ENCODE data around the gene LRRC4C.
"Not testable (repeated sequence)": the region's sequence is repeated elsewhere in the genome, so short reads cannot be mapped to it uniquely, and the experiment has no call there.

Gene LRRC4C

GRCh38 chr11:40647295-40647694 is 812.2 kb downstream of the LRRC4C start:
- H3K4me3 ChIP-seq (ENCODE audit: low read depth, low read length): no peak overlapping the region
- no peak for DNase-seq (ENCODE audit: low read depth)

GRCh38 chr11:40642284-40642683 is 817.2 kb downstream of the LRRC4C start:
- H3K4me3 ChIP-seq (ENCODE audit: low read depth, low read length): no peak overlapping the region
- DNase-seq (ENCODE audit: low read depth): no peak

DNA sequence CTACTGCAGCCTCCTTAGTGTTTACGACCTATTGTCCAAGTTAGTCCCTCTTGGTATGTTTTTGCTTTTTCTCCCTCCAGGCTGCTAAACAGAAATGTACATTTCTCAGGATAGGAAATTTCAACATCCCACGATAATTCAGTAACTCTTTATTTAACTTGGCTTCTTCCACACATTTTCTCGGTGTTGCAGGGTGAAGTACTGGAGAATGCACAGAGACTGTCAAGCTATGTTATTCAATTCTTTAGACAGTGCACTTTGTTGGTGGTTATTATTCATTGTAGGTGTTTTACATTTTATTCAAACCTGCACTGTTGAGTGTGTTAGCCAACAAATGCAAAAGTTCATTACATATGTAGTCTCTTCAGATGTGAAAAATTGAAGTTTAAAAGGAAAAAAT is 839.8 kb downstream of the LRRC4C start:
- no peak overlapping the region for H3K4me3 ChIP-seq (ENCODE audit: low read depth, low read length)
- DNase-seq (ENCODE audit: low read depth): no peak

- H3K4me3 ChIP-seq (ENCODE audit: low read depth, low read length): no peak overlapping the region
Observed at GRCh38 chr11:40606800-40607199, 852.7 kb downstream of the LRRC4C start.

GRCh38 chr11:40602866-40603552 is 856.4 kb downstream of the LRRC4C start:
- H3K4me3 ChIP-seq (ENCODE audit: low read depth, low read length): no peak overlapping the region
- no peak for DNase-seq (ENCODE audit: low read depth)

More at GRCh38 chr11:40606800-40607199, 852.7 kb downstream of the LRRC4C start:
- DNase-seq (ENCODE audit: low read depth): no peak

DNA sequence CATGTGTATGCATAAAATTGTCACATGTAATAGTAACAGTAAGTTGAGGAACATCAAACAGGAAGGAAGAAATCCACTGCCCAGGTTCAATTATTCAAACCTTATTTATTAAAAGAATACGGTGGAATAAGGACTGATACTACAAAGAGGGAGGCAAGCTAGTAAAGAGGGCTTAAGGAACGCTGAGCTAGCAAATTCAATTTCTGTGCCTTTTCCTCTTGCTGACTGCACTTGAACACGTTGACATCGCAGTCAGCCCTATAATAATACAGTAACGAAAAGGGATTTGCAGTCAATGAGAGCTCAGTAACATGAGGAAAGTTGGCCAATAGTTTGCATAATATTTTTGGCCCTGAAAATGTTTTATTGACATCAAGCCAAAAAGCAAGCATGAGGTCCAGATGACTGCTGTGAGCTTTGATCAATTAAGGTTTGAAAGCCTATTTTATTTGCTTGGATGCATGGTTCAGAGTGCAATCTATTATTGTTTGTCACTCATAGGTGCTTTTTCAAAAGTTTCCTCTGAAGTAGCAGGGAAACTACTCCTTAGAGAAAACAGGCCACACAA is 861.8 kb downstream of the LRRC4C start:
- no peak overlapping the region for H3K4me3 ChIP-seq (ENCODE audit: low read depth, low read length)
- DNase-seq (ENCODE audit: low read depth): no peak

DNA sequence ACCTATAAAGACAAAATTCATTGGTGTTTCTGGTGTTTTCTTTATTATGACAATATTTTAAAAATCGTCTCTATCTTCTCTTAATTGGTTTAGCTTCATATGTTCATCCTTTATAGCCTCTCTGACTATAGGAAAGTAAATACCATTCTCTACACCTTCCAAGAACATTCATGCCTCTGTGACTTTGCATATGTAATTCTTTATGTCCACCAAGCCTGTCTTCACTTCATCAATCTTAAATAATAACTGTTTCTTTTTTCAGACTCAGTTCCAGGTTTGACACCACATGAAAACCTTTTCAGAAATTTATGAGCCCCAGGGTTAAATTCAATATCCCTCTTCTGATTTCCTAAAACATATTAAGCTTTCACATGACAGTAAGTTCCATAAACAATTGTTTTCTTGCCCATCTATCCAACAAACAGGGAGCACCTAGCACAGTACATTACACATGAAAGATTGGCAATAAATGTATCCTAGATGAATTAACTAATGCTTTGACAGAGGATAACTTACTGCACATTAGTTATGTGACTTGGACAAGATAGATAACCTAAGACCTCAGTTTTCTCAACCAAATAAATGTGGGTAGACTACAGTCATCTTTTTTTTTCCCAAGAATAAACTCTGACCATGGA is 886.1 kb downstream of the LRRC4C start:
- no peak overlapping the region for H3K4me3 ChIP-seq (ENCODE audit: low read depth, low read length)
- no peak for DNase-seq (ENCODE audit: low read depth)

DNA sequence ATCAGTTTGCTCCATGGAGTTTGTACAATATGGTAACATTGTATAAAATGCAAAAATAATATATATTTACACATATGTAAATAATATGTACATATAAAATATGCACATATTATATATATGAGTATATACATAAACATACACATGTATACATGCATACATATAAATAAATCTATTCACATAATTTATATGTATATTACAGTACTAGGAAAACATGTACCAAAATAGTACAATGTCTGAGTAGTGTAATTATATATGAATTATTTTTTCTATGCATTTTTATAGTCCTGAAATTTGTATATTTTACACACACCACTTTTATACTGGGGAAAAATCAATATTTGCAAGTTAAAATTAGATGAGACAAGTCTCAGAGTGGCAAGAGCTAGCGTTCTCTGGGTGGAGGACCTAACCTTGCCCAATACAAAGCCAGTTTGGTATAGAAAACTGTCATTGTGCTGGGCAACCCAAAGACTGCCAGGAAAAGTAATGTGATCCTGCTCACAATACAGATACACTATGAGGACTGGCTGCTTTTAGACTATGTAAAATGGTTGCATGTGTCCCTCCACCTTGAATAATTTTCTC is 889.4 kb downstream of the LRRC4C start:
- no peak overlapping the region for H3K4me3 ChIP-seq (ENCODE audit: low read depth, low read length)
- no peak for DNase-seq (ENCODE audit: low read depth)

DNA sequence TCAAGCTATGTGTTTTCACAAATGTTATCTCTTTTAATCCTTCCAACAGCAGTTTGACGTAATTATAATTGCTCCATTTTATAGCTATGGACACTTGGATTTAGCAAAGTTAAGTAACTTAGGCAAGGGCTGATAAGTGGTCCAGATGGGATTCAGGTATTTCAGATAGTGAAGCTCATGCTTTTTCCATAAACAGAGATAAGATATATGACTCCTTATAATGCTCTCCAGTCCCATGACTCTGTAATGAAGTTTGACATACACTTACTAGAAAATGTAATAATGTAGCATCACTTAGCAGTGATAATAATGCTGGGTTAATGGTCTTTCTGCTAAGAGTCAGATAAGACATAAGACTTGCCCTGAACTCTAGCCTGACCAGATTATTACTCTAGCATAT is 892.1 kb downstream of the LRRC4C start:
- H3K4me3 ChIP-seq (ENCODE audit: low read depth, low read length): no peak overlapping the region

DNA sequence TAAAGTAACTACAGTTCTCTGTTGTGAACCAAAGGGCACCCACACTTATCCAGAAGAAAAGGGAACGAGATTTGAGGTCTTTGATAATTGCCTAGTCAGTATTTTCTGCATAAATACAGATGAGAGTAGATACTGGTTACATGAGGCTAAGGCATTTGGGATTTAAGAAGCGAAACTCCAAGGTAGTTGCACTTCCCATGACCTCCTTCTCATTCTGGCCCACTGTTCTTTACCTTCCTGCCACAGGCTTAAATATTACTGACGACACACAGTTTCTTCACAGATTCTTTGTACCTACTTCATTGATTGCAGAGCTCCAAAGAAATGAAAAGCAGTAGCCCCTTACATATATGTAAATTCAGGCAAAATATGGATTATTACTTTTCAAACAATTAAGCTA is 915.3 kb downstream of the LRRC4C start:
- DNase-seq (ENCODE audit: low read depth): no peak
- no peak overlapping the region for H3K4me3 ChIP-seq (ENCODE audit: low read depth, low read length)

More for the DNA sequence above, 892.1 kb downstream of the LRRC4C start:
- no peak for DNase-seq (ENCODE audit: low read depth)

DNA sequence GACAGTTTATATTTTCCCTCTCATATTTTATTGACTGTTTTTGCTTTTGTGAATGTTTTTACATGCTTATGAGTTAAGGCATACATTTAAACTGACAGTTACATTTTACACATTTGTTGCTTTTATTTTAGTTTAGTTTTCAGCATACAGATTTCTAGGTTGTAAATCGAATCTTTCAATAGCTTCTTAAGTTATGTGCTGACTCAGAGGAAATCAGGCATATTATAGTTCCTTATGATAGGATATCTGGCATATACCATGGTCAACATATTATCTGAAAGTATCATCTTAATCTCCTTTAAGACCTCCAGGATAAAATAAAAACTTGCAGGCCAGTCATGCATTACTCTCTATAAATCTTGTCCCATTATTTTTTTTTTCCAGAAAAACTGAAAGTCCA is 916.6 kb downstream of the LRRC4C start:
- no peak overlapping the region for H3K4me3 ChIP-seq (ENCODE audit: low read depth, low read length)
- no peak for DNase-seq (ENCODE audit: low read depth)

GRCh38 chr11:40537734-40538133 is 921.7 kb downstream of the LRRC4C start:
- H3K4me3 ChIP-seq (ENCODE audit: low read depth, low read length): no peak overlapping the region
- DNase-seq (ENCODE audit: low read depth): no peak

- DNase-seq (ENCODE audit: low read depth); H3K4me3 ChIP-seq (ENCODE audit: low read depth, low read length): not testable (repeated sequence)
Observed at GRCh38 chr11:40522080-40522479, 937.4 kb downstream of the LRRC4C start.

DNA sequence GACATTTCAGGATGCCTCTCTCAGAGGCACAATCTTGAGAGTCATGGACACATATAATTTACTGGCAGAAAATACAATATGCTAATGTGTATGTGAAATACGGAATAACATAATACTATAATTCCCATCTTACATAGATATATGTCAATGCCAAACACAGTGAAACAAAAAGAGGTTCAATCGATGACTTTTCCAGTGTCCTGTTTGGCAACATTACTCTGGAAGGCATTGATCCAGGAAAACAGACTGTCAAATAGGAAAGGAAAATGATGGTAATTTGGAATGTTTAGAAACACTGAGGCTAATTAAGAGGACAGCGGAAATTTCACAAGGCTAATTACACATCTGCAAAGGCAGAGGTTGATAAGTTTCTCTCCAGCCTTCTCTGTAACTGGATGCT is 942.3 kb downstream of the LRRC4C start:
- no peak for DNase-seq (ENCODE audit: low read depth)
- no peak overlapping the region for H3K4me3 ChIP-seq (ENCODE audit: low read depth, low read length)

- peak; percentile 29 for DNase-seq (ENCODE audit: low read depth)
Observed at GRCh38 chr11:40514124-40514523, 945.3 kb downstream of the LRRC4C start.

DNA sequence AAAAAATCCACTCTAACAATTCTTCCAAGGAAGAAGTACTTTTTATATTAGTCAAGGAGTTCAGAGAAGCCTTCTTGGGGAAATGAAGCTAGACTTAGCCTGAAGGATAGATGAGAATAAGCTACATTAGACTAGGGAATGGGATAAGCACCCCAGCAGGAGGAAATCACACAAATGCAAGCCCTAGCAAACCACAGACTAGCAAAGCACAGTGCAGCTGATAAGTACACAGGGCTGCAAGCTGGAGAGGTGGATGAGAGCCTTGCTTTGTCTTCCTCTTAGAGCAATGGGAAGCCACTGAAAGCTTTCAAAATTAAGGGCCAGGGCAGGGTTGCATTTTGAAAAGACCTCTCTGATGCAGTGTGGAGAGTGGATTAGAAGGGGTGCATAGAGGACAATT is 946.2 kb downstream of the LRRC4C start:
- no peak overlapping the region for H3K4me3 ChIP-seq (ENCODE audit: low read depth, low read length)
- DNase-seq (ENCODE audit: low read depth): no peak

More at GRCh38 chr11:40514124-40514523, 945.3 kb downstream of the LRRC4C start:
- no peak overlapping the region for H3K4me3 ChIP-seq (ENCODE audit: low read depth, low read length)

- DNase-seq (ENCODE audit: low read depth): no peak
- H3K4me3 ChIP-seq (ENCODE audit: low read depth, low read length): no peak overlapping the region
Observed at GRCh38 chr11:40508303-40508702, 951.1 kb downstream of the LRRC4C start.

DNA sequence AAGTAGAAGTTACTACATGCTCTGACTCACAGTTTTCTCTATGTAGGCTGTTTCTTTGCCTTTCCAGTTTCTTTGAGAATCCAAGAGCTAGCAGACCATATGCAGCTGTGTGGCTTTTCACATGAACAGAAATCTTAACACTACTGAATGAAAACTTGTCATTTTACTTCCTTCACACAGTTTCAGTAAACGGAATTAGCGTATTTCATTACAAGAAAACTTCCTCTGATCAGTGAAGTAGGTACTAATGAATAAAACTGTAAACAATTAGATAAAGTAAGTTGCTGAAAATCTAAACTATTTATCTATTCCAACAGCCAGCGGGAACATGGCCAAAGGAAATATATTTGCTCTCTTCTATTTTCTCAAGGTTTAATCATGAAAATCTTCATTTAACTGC is 953.2 kb downstream of the LRRC4C start:
- H3K4me3 ChIP-seq (ENCODE audit: low read depth, low read length): no peak overlapping the region
- no peak for DNase-seq (ENCODE audit: low read depth)

GRCh38 chr11:40491341-40491740 is 968.1 kb downstream of the LRRC4C start:
- DNase-seq (ENCODE audit: low read depth): no peak
- H3K4me3 ChIP-seq (ENCODE audit: low read depth, low read length): no peak overlapping the region

- DNase-seq (ENCODE audit: low read depth): no peak
- H3K4me3 ChIP-seq (ENCODE audit: low read depth, low read length): no peak overlapping the region
Observed at GRCh38 chr11:40467771-40468170, 991.7 kb downstream of the LRRC4C start.

- no peak for DNase-seq (ENCODE audit: low read depth)
- no peak overlapping the region for H3K4me3 ChIP-seq (ENCODE audit: low read depth, low read length)
Observed at GRCh38 chr11:40445391-40445790, 1014.1 kb downstream of the LRRC4C start.
